Naive thymus-derived CD8-positive, alpha-beta T cell (primary cell): ENCODE data around the gene KIF3B. TPM values are rescaled to one million over a fixed set of nuclear protein-coding genes. Genes with fewer than 3 reads are reported as not detected.
A peak's percentile ranks its signal among the peaks of the same experiment; 100 is the strongest.
"Not testable (repeated sequence)": the region's sequence is repeated elsewhere in the genome, so short reads cannot be mapped to it uniquely, and the experiment has no call there.

Experiments
- ATAC-seq, 2 donors: fragments of 150-1000 bp; cut with Tn5 transposase in 1 of 2; sonication (Bioruptor Pico), chemical (Tn5 transposase) in 1 of 2; 1 replicate in 1 of 2; 2 replicates in 1 of 2; pipeline ENCODE4 v1.10.0; 2021; ENCODE audit warnings: mild to moderate bottlenecking in 2 of 2, moderate library complexity in 2 of 2
- POLR2A ChIA-PET: fragments of 350-600 bp; sonication (Branson Sonifier 250); formaldehyde crosslinking; loops from one replicate; lab custom pipeline; 2021; ENCODE audit warnings: antibody characterized with exemption; lab: Charles Lee
- DNase-seq, 10 donors: peaks; one replicate each; pipeline versions ENCODE4 v3.0.0 to v3.0.0-alpha.2; 2020 to 2022
- H3K27ac Mint-ChIP-seq, 10 donors: one replicate each; pipeline ENCODE4 v1.8.0; 2020 to 2022; ENCODE audit warnings: mild to moderate bottlenecking in 10 of 10, mixed read lengths in 10 of 10, moderate library complexity in 4 of 10, inconsistent platforms in 1 of 10
- H3K27me3 Mint-ChIP-seq, 5 donors: one replicate each; pipeline ENCODE4 v1.8.0; 2021 to 2022; ENCODE audit warnings: mixed read lengths in 5 of 5
- H3K36me3 Mint-ChIP-seq, 3 donors: one replicate each; pipeline ENCODE4 v1.8.0; 2020 to 2022; ENCODE audit warnings: mixed read lengths in 3 of 3, mild to moderate bottlenecking in 2 of 3, inconsistent platforms in 1 of 3
- H3K4me1 Mint-ChIP-seq, 4 donors: one replicate each; pipeline ENCODE4 v1.8.0; 2021 to 2022; ENCODE audit warnings: mixed read lengths in 4 of 4
- H3K4me3 Mint-ChIP-seq, 10 donors: one replicate each; pipeline ENCODE4 v1.8.0; 2020 to 2022; ENCODE audit warnings: mild to moderate bottlenecking in 10 of 10, mixed read lengths in 10 of 10, moderate library complexity in 6 of 10, inconsistent platforms in 1 of 10
- H3K9me3 Mint-ChIP-seq, 9 donors: one replicate each; pipeline ENCODE4 v1.8.0; 2020 to 2022; ENCODE audit warnings: mixed read lengths in 9 of 9, mild to moderate bottlenecking in 3 of 9, inconsistent platforms in 1 of 9, moderate library complexity in 1 of 9
- polyA plus RNA-seq, 3 donors: library from polyadenylated mRNA; unstranded; fragments of 300-500 nt; fragmentation: Illumina TruSeq; gene quantifications; one replicate each; pipeline ENCODE4 v1.2.3, GENCODE V29; 2021
- total RNA-seq, 8 experiments: library from RNA in 2 of 8; stranded (reverse) in 2 of 8; gene quantifications; one replicate each; pipeline ENCODE4 v1.2.3 and lab custom pipeline; 2021 to 2026

KIF3B gene
- total and polyA plus RNA-seq, 5 experiments from 2014 or later: 2.2 to 11.4 (median 3.2) TPM

GRCh38 chr20:32252189-32252588 is 25.3 kb upstream of the KIF3B start:
- H3K9me3 Mint-ChIP-seq: peaks cover 0 to 3% (median 0%) of the 10 kb centered on the region in 9 donors
- peaks cover 11 to 38% (median 31%) of the 10 kb centered on the region in 4 donors for H3K4me1 Mint-ChIP-seq
- peak overlapping the region in 9 of 10 donors; percentile 6 to 70 (median 53) for H3K4me3 Mint-ChIP-seq
- ATAC-seq (peak; percentile 47 to 63), DNase-seq (peak in 9 of 10 donors; percentile 21 to 79 (median 55))
- peak overlapping the region; percentile 36 to 93 (median 89) for H3K27ac Mint-ChIP-seq
- POLR2A ChIA-PET: interaction anchor here (0.7 to 0.8 kb wide), 2 partner anchors 47 to 143 kb away, joined by 3 to 6 read pairs; partner anchors contain the start of gene TM9SF4
- peaks cover 0 to 4% (median 3%) of the 10 kb centered on the region in 3 donors for H3K36me3 Mint-ChIP-seq
- H3K27me3 Mint-ChIP-seq: no peaks in the 10 kb centered on the region

GRCh38 chr20:32260973-32261372 is 16.5 kb upstream of the KIF3B start:
- not testable (repeated sequence) for H3K4me3 Mint-ChIP-seq, H3K9me3 Mint-ChIP-seq, ATAC-seq, H3K27me3 Mint-ChIP-seq, H3K27ac Mint-ChIP-seq, H3K36me3 Mint-ChIP-seq, H3K4me1 Mint-ChIP-seq, DNase-seq
- POLR2A ChIA-PET: interaction anchor here (0.7 kb wide), 1 partner anchor 11 kb away, joined by 3 read pairs; no protein-coding TSS in a partner anchor

- Mint-ChIP-seq H3K27me3 (no peaks in the 10 kb centered on the region), H3K4me3 (no peak overlapping the region), H3K36me3 (no peaks in the 10 kb centered on the region), H3K9me3 (no peaks in the 10 kb centered on the region), H3K4me1 (peaks cover 0 to 3% (median 2%) of the 10 kb centered on the region in 4 donors), H3K27ac (peak overlapping the region in 1 of 10 donors; percentile 57)
- no peak for DNase-seq
- no peak for ATAC-seq
- POLR2A ChIA-PET: no interaction called here
These were observed 15.8 kb upstream of the KIF3B start for GRCh38 chr20:32261644-32262043.

DNA sequence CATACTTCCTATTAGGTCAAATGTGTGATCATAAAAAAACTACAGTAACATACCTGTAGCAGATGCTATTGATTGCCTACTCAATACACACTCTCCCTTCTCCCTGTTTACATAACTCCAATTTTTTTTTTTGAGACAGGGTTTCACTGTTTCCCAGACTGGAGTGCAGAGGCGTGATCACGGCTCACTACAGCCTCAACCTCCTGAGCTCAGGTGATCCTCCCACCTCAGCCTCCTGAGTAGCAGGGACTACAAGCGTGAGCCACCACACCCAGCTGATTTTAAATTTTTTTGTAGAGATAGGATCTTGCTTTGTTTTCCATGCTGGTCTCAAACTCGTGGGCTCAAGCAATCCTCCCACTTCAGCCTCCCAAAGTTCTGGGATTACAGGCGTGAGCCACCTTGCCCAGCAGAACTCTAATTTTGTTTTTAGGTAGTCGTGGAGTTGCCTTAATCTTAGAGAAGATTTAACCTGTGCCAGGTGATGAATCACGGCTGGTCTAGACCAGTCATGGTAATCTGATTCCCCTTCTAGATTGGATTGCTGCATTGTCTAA is 14.0 kb upstream of the KIF3B start:
- Mint-ChIP-seq H3K27me3 (no peaks in the 10 kb centered on the region), H3K27ac (no peak overlapping the region), H3K4me1 (peaks cover 0 to 3% (median 0%) of the 10 kb centered on the region in 4 donors), H3K36me3 (no peaks in the 10 kb centered on the region), H3K4me3 (no peak overlapping the region), H3K9me3 (no peaks in the 10 kb centered on the region)
- POLR2A ChIA-PET: no interaction called here
- no peak for ATAC-seq
- no peak for DNase-seq

DNA sequence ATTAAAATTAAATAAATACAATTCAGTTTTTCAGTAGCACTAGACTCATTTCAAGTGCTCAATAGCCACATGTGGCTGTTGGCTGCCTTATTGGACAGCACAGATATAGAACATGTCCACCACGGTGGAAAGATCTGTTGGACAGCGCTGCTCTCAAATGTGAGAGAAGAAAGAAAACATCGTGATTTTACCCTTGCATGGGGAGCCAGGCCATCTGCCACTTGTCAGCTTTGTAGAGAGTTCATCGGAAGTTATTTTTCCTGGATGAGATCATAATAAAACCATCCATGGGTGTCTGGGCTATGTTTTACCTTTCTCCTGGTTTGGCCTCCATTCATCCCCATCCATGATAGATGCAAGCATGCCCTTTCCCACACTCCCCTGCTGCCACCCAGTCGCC is 5.8 kb upstream of the KIF3B start:
- H3K9me3 Mint-ChIP-seq: no peaks in the 10 kb centered on the region
- POLR2A ChIA-PET: interaction anchor here (0.7 to 1.0 kb wide), 2 partner anchors 9 to 18 kb away, joined by 4 to 6 read pairs; no protein-coding TSS in a partner anchor
- H3K4me3 Mint-ChIP-seq: no peak overlapping the region
- peaks cover 4 to 15% (median 13%) of the 10 kb centered on the region in 4 donors for H3K4me1 Mint-ChIP-seq
- no peak for ATAC-seq
- no peaks in the 10 kb centered on the region for H3K36me3 Mint-ChIP-seq
- H3K27me3 Mint-ChIP-seq: peaks cover 0 to 2% (median 0%) of the 10 kb centered on the region in 5 donors
- no peak for DNase-seq
- H3K27ac Mint-ChIP-seq: no peak overlapping the region

DNA sequence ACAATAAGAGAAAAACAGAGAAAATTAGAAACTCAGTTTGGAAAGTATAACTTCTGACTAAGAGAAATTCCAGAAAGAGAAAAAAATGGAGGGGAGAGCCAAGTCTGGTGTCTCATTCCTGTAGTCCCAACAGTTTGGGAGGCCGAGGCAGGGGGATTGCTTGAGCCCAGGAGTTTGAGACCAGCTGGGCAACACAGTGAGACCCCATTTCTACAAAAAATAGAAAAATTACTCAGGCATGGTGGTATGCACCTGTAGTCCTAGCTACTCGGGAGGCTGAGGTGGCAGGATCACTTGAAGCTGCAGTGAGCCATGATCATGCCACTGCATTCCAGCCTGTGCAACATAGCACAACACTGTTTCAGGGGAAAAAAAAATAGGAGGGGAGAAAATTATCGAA is 3.1 kb upstream of the KIF3B start:
- Mint-ChIP-seq H3K36me3 (no peaks in the 10 kb centered on the region), H3K27ac (no peak overlapping the region), H3K27me3 (peaks cover 0 to 2% (median 0%) of the 10 kb centered on the region in 5 donors), H3K9me3 (no peaks in the 10 kb centered on the region), H3K4me1 (peaks cover 12 to 35% (median 30%) of the 10 kb centered on the region in 4 donors), H3K4me3 (peak overlapping the region in 3 of 10 donors; percentile 12 to 57 (median 42))
- POLR2A ChIA-PET: interaction anchor here (0.6 kb wide), 1 partner anchor 425 kb away, joined by 6 read pairs; no protein-coding TSS in a partner anchor
- ATAC-seq: no peak
- DNase-seq: no peak

GRCh38 chr20:32275163-32275562 is 2.3 kb upstream of the KIF3B start:
- POLR2A ChIA-PET: interaction anchor here (0.6 to 0.7 kb wide), 2 partner anchors 70 to 426 kb away, joined by 6 to 8 read pairs; no protein-coding TSS in a partner anchor
- not testable (repeated sequence) for H3K9me3 Mint-ChIP-seq, H3K27me3 Mint-ChIP-seq, DNase-seq, H3K36me3 Mint-ChIP-seq, ATAC-seq
- peaks cover 12 to 41% (median 32%) of the 10 kb centered on the region in 4 donors for H3K4me1 Mint-ChIP-seq
- H3K27ac Mint-ChIP-seq: peak overlapping the region in 2 of 10 donors; percentile 27 to 29
- H3K4me3 Mint-ChIP-seq: peak overlapping the region in 3 of 10 donors; percentile 12 to 56 (median 45)

- peak in 4 of 10 donors; percentile 2 to 14 (median 6) for DNase-seq
- H3K9me3 Mint-ChIP-seq: no peaks in the 10 kb centered on the region
- no peaks in the 10 kb centered on the region for H3K27me3 Mint-ChIP-seq
- H3K36me3 Mint-ChIP-seq: peaks cover 0 to 6% (median 0%) of the 10 kb centered on the region in 3 donors
- POLR2A ChIA-PET: interaction anchor here (0.5 to 0.6 kb wide), 2 partner anchors 11 to 179 kb away, joined by 3 read pairs; no protein-coding TSS in a partner anchor
- peak overlapping the region; percentile 82 to 95 (median 90) for H3K4me3 Mint-ChIP-seq
- ATAC-seq: peak; percentile 16 to 24
- peaks cover 17 to 59% (median 42%) of the 10 kb centered on the region in 4 donors for H3K4me1 Mint-ChIP-seq
- H3K27ac Mint-ChIP-seq: peak overlapping the region; percentile 60 to 98 (median 92)
These were observed 770 bp downstream of the KIF3B start for GRCh38 chr20:32278199-32278643.

DNA sequence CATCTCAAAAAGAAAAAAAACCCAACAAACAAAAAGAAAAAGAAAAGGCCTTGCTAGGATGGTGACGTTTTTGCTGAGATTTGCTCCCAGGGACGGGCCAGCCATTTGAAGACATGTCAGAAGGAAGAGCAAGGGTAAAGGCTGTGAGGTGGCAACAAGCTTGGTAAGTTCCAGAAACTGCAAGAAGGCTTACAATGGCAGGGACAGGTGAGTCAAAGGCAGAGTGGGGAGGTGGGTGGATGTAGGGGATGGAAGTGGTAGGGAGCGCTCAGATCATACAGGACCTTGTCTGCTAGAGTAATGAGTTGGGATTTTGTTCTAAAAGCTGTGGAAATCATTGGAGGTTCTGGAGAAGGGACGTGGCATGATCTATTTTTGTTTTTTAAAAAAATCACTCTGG is 4.3 kb downstream of the KIF3B start:
- no peak for DNase-seq
- Mint-ChIP-seq H3K27ac (peak overlapping the region in 8 of 10 donors; percentile 1 to 81 (median 30)), H3K4me3 (no peak overlapping the region), H3K27me3 (no peaks in the 10 kb centered on the region), H3K36me3 (peaks cover 0 to 8% (median 0%) of the 10 kb centered on the region in 3 donors), H3K9me3 (no peaks in the 10 kb centered on the region), H3K4me1 (peaks cover 26 to 75% (median 62%) of the 10 kb centered on the region in 4 donors)
- POLR2A ChIA-PET: no interaction called here
- no peak for ATAC-seq

GRCh38 chr20:32282461-32282860 is 5.0 kb downstream of the KIF3B start:
- Mint-ChIP-seq H3K36me3 (peaks cover 0 to 8% (median 0%) of the 10 kb centered on the region in 3 donors), H3K27ac (peak overlapping the region in 6 of 10 donors; percentile 14 to 84 (median 28)), H3K4me1 (peaks cover 24 to 76% (median 59%) of the 10 kb centered on the region in 4 donors), H3K4me3 (no peak overlapping the region), H3K9me3 (no peaks in the 10 kb centered on the region), H3K27me3 (no peaks in the 10 kb centered on the region)
- POLR2A ChIA-PET: no interaction called here
- DNase-seq (no peak), ATAC-seq (no peak)

- peaks cover 0 to 10% (median 3%) of the 10 kb centered on the region in 3 donors for H3K36me3 Mint-ChIP-seq
- no peaks in the 10 kb centered on the region for H3K27me3 Mint-ChIP-seq
- peaks cover 18 to 68% (median 49%) of the 10 kb centered on the region in 4 donors for H3K4me1 Mint-ChIP-seq
- ATAC-seq (no peak), DNase-seq (no peak)
- H3K4me3 Mint-ChIP-seq: no peak overlapping the region
- POLR2A ChIA-PET: interaction anchor here (0.7 to 0.9 kb wide), 2 partner anchors 9 to 174 kb away, joined by 3 read pairs; no protein-coding TSS in a partner anchor
- H3K27ac Mint-ChIP-seq: peak overlapping the region; percentile 21 to 91 (median 73)
- H3K9me3 Mint-ChIP-seq: no peaks in the 10 kb centered on the region
These were observed 7.7 kb downstream of the KIF3B start for GRCh38 chr20:32285082-32285620.

- peak overlapping the region in 8 of 10 donors; percentile 2 to 60 (median 27) for H3K4me3 Mint-ChIP-seq
- peaks cover 18 to 67% (median 48%) of the 10 kb centered on the region in 4 donors for H3K4me1 Mint-ChIP-seq
- peaks cover 0 to 8% (median 3%) of the 10 kb centered on the region in 3 donors for H3K36me3 Mint-ChIP-seq
These were observed 8.3 kb downstream of the KIF3B start for GRCh38 chr20:32285621-32286371.

More at GRCh38 chr20:32285621-32286371, 8.3 kb downstream of the KIF3B start:
- H3K9me3 Mint-ChIP-seq: no peaks in the 10 kb centered on the region
- H3K27me3 Mint-ChIP-seq: no peaks in the 10 kb centered on the region
- ATAC-seq: peak; percentile 62 to 64
- peak overlapping the region; percentile 21 to 91 (median 80) for H3K27ac Mint-ChIP-seq
- POLR2A ChIA-PET: interaction anchor here (0.7 kb wide), 1 partner anchor 175 kb away, joined by 3 read pairs; no protein-coding TSS in a partner anchor
- peak in 3 of 10 donors; percentile 10 to 29 (median 13) for DNase-seq
